ENCODE results near the gene LPAR1. TPM values are rescaled to one million over a fixed set of nuclear protein-coding genes. Genes with fewer than 3 reads are reported as not detected.

The LPAR1 gene
- total and polyA plus RNA-seq, 2 donors, result 8.4 to 9.3 TPM

DNA sequence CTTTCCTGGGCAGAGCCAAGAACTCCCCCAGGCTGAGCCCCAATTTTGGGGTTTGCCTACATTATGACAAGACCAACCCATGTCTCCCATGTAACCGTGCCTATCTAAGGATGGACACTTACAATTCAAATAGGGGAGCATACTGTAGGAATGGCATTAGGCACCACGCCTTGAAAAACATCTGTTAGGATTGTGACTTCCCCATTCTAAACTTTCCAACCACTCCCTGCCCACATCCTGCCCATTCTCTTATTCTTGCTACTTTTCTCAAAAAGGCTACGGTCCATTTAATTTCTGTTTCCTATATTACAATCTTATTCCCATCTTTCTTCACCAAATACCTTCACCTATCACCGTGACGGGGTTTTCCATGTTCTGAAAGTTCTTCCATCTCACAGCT is 99.2 kb downstream of the LPAR1 start:
- WGBS, result 50% methylated on average over 5 of the region's 5 CpGs
- Histone ChIP-seq H3K27me3 (ENCODE audit: control insufficient read depth in 2 of 2, insufficient read depth in 1 of 2, low read length in 1 of 2) (no peaks in the 10 kb centered on the region), H3K4me1 (ENCODE audit: control insufficient read depth in 2 of 2, insufficient read depth in 2 of 2, low read length in 2 of 2) (no peaks in the 10 kb centered on the region), H3K27ac (ENCODE audit: low read depth in 1 of 2, low read length in 1 of 2) (no peak overlapping the region), H3K9me3 (ENCODE audit: control insufficient read depth in 2 of 2, insufficient read depth in 1 of 2, low read length in 1 of 2) (no peaks in the 10 kb centered on the region), H3K36me3 (ENCODE audit: control insufficient read depth in 2 of 2, insufficient read depth in 2 of 2, low read length in 1 of 2) (no peaks in the 10 kb centered on the region), H3K4me3 (ENCODE audit: low read length in 2 of 2) (no peak overlapping the region)
- no peak for DNase-seq (ENCODE audit: low read depth in 6 of 9, low spot score in 9 of 9)

DNA sequence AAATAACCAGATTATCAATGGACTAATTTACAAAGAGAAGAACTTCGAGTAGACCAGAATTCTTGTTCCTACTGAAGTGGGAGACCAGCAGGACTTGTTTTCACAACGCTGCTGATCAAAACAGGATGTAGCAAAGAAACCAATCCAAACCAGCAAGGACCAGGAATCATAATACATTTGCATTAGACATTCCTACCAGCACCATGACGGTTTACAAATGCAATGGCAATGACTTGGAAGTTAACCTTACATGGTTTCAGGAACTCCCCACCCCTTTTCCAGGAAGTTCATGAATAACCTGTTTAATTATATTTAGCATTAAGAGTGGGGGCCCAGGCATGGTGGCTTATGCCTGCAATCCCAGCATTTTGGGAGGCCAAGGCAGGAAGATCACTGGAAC is 100.0 kb downstream of the LPAR1 start:
- no peaks in the 10 kb centered on the region for H3K9me3 ChIP-seq (ENCODE audit: control insufficient read depth in 2 of 2, insufficient read depth in 1 of 2, low read length in 1 of 2)
- H3K27ac ChIP-seq (ENCODE audit: low read depth in 1 of 2, low read length in 1 of 2), result no peak overlapping the region
- no peaks in the 10 kb centered on the region for H3K27me3 ChIP-seq (ENCODE audit: control insufficient read depth in 2 of 2, insufficient read depth in 1 of 2, low read length in 1 of 2)
- no peaks in the 10 kb centered on the region for H3K36me3 ChIP-seq (ENCODE audit: control insufficient read depth in 2 of 2, insufficient read depth in 2 of 2, low read length in 1 of 2)
- 77% methylated on average over 3 of the region's 3 CpGs for WGBS
- DNase-seq (ENCODE audit: low read depth in 6 of 9, low spot score in 9 of 9), result no peak
- no peak overlapping the region for H3K4me3 ChIP-seq (ENCODE audit: low read length in 2 of 2)
- no peaks in the 10 kb centered on the region for H3K4me1 ChIP-seq (ENCODE audit: control insufficient read depth in 2 of 2, insufficient read depth in 2 of 2, low read length in 2 of 2)

DNA sequence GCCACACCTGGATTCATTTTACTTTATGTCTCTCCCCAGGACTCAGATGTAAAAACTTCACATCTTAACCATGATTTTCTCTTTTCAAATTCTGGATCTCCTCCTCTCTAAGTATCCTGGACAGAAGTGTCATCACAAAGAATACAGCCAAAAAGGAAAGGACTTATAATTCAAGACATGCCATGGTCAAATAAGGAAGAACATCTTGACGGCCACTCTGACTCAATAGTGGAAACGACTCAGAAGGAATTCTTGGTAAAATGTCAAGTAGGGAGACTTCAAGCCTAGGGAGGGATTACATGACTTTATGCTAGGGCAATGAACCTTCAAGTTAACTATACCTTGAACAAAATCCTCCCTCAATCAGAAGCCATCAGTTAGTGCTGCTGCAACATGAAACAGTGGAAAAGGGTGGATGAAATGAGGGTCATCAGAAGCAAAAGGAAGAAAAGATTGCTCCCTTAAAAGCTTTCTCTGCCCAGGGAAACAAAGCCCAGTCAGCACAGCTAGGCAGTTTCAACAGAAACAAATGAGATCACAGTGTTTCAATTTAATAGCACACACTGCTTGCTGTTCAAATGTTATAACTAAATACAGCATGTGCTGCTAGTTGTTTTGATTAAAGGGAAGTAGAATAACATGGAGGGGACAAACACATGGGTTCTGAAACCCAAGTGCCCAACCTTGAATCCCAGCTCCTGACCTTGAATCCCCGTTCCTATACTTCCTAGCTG is 101.4 kb downstream of the LPAR1 start:
- no peaks in the 10 kb centered on the region for H3K9me3 ChIP-seq (ENCODE audit: control insufficient read depth in 2 of 2, insufficient read depth in 1 of 2, low read length in 1 of 2)
- no peak overlapping the region for H3K27ac ChIP-seq (ENCODE audit: low read depth in 1 of 2, low read length in 1 of 2)
- 91% methylated on average over 3 of the region's 3 CpGs for WGBS
- H3K27me3 ChIP-seq (ENCODE audit: control insufficient read depth in 2 of 2, insufficient read depth in 1 of 2, low read length in 1 of 2), result no peaks in the 10 kb centered on the region
- DNase-seq (ENCODE audit: low read depth in 6 of 9, low spot score in 9 of 9), result no peak
- H3K36me3 ChIP-seq (ENCODE audit: control insufficient read depth in 2 of 2, insufficient read depth in 2 of 2, low read length in 1 of 2), result no peaks in the 10 kb centered on the region
- no peak overlapping the region for H3K4me3 ChIP-seq (ENCODE audit: low read length in 2 of 2)
- H3K4me1 ChIP-seq (ENCODE audit: control insufficient read depth in 2 of 2, insufficient read depth in 2 of 2, low read length in 2 of 2), result no peaks in the 10 kb centered on the region

DNA sequence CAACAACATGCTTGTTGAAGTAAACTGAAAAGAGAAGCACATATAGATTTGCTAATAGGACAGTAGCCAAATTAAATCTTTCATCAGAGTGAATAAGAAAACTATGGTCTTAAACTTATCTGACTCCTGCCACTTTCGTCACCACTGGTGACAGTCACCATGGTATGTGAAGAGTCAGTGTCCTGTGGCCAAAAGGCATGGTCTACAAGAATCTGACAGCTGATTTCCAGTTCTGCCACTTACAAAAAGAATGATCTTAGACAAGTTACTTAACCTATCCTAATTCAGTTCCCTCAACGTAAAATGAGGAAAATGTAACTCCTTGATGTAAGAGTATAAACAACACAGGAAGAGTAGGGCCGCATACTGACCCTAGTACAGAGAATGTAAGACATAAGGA is 102.0 kb downstream of the LPAR1 start:
- WGBS, result 95% methylated on average over 3 of the region's 3 CpGs
- Histone ChIP-seq H3K4me1 (ENCODE audit: control insufficient read depth in 2 of 2, insufficient read depth in 2 of 2, low read length in 2 of 2) (no peaks in the 10 kb centered on the region), H3K27ac (ENCODE audit: low read depth in 1 of 2, low read length in 1 of 2) (no peak overlapping the region), H3K4me3 (ENCODE audit: low read length in 2 of 2) (no peak overlapping the region), H3K27me3 (ENCODE audit: control insufficient read depth in 2 of 2, insufficient read depth in 1 of 2, low read length in 1 of 2) (no peaks in the 10 kb centered on the region), H3K9me3 (ENCODE audit: control insufficient read depth in 2 of 2, insufficient read depth in 1 of 2, low read length in 1 of 2) (no peaks in the 10 kb centered on the region), H3K36me3 (ENCODE audit: control insufficient read depth in 2 of 2, insufficient read depth in 2 of 2, low read length in 1 of 2) (no peaks in the 10 kb centered on the region)
- DNase-seq (ENCODE audit: low read depth in 6 of 9, low spot score in 9 of 9), result no peak

GRCh38 chr9:110935829-110936228 is 102.4 kb downstream of the LPAR1 start:
- 72% methylated on average over 3 of the region's 3 CpGs for WGBS
- H3K4me1 ChIP-seq (ENCODE audit: control insufficient read depth in 2 of 2, insufficient read depth in 2 of 2, low read length in 2 of 2), result no peaks in the 10 kb centered on the region
- no peak overlapping the region for H3K27ac ChIP-seq (ENCODE audit: low read depth in 1 of 2, low read length in 1 of 2)
- no peak for DNase-seq (ENCODE audit: low read depth in 6 of 9, low spot score in 9 of 9)
- H3K4me3 ChIP-seq (ENCODE audit: low read length in 2 of 2), result no peak overlapping the region
- no peaks in the 10 kb centered on the region for H3K27me3 ChIP-seq (ENCODE audit: control insufficient read depth in 2 of 2, insufficient read depth in 1 of 2, low read length in 1 of 2)
- H3K9me3 ChIP-seq (ENCODE audit: control insufficient read depth in 2 of 2, insufficient read depth in 1 of 2, low read length in 1 of 2), result no peaks in the 10 kb centered on the region
- no peaks in the 10 kb centered on the region for H3K36me3 ChIP-seq (ENCODE audit: control insufficient read depth in 2 of 2, insufficient read depth in 2 of 2, low read length in 1 of 2)

GRCh38 chr9:110933350-110934001 is 104.8 kb downstream of the LPAR1 start:
- Histone ChIP-seq H3K4me1 (ENCODE audit: control insufficient read depth in 2 of 2, insufficient read depth in 2 of 2, low read length in 2 of 2) (no peaks in the 10 kb centered on the region), H3K36me3 (ENCODE audit: control insufficient read depth in 2 of 2, insufficient read depth in 2 of 2, low read length in 1 of 2) (no peaks in the 10 kb centered on the region), H3K27ac (ENCODE audit: low read depth in 1 of 2, low read length in 1 of 2) (no peak overlapping the region), H3K27me3 (ENCODE audit: control insufficient read depth in 2 of 2, insufficient read depth in 1 of 2, low read length in 1 of 2) (no peaks in the 10 kb centered on the region), H3K4me3 (ENCODE audit: low read length in 2 of 2) (no peak overlapping the region), H3K9me3 (ENCODE audit: control insufficient read depth in 2 of 2, insufficient read depth in 1 of 2, low read length in 1 of 2) (no peaks in the 10 kb centered on the region)
- DNase-seq (ENCODE audit: low read depth in 6 of 9, low spot score in 9 of 9), result no peak
- WGBS, result 57% methylated on average over 4 of the region's 4 CpGs

- Histone ChIP-seq H3K27ac (ENCODE audit: low read depth in 1 of 2, low read length in 1 of 2) (no peak overlapping the region), H3K27me3 (ENCODE audit: control insufficient read depth in 2 of 2, insufficient read depth in 1 of 2, low read length in 1 of 2) (no peaks in the 10 kb centered on the region), H3K4me3 (ENCODE audit: low read length in 2 of 2) (no peak overlapping the region), H3K4me1 (ENCODE audit: control insufficient read depth in 2 of 2, insufficient read depth in 2 of 2, low read length in 2 of 2) (no peaks in the 10 kb centered on the region), H3K9me3 (ENCODE audit: control insufficient read depth in 2 of 2, insufficient read depth in 1 of 2, low read length in 1 of 2) (no peaks in the 10 kb centered on the region), H3K36me3 (ENCODE audit: control insufficient read depth in 2 of 2, insufficient read depth in 2 of 2, low read length in 1 of 2) (no peaks in the 10 kb centered on the region)
- DNase-seq (ENCODE audit: low read depth in 6 of 9, low spot score in 9 of 9), result no peak
- whole genome bisulfite sequencing, result 97% methylated on average over 3 of the region's 3 CpGs
Measured at GRCh38 chr9:110932863-110933262, 105.4 kb downstream of the LPAR1 start.

- 96% methylated on average over 2 of the region's 2 CpGs for WGBS
- Histone ChIP-seq H3K36me3 (ENCODE audit: control insufficient read depth in 2 of 2, insufficient read depth in 2 of 2, low read length in 1 of 2) (no peaks in the 10 kb centered on the region), H3K4me3 (ENCODE audit: low read length in 2 of 2) (no peak overlapping the region), H3K4me1 (ENCODE audit: control insufficient read depth in 2 of 2, insufficient read depth in 2 of 2, low read length in 2 of 2) (no peaks in the 10 kb centered on the region), H3K27ac (ENCODE audit: low read depth in 1 of 2, low read length in 1 of 2) (no peak overlapping the region), H3K27me3 (ENCODE audit: control insufficient read depth in 2 of 2, insufficient read depth in 1 of 2, low read length in 1 of 2) (no peaks in the 10 kb centered on the region), H3K9me3 (ENCODE audit: control insufficient read depth in 2 of 2, insufficient read depth in 1 of 2, low read length in 1 of 2) (no peaks in the 10 kb centered on the region)
- DNase-seq (ENCODE audit: low read depth in 6 of 9, low spot score in 9 of 9), result no peak
Measured at GRCh38 chr9:110928599-110928998, 109.7 kb downstream of the LPAR1 start.

GRCh38 chr9:110926828-110927487 is 111.3 kb downstream of the LPAR1 start:
- Histone ChIP-seq H3K4me3 (ENCODE audit: low read length in 2 of 2) (no peak overlapping the region), H3K36me3 (ENCODE audit: control insufficient read depth in 2 of 2, insufficient read depth in 2 of 2, low read length in 1 of 2) (no peaks in the 10 kb centered on the region), H3K27ac (ENCODE audit: low read depth in 1 of 2, low read length in 1 of 2) (no peak overlapping the region), H3K4me1 (ENCODE audit: control insufficient read depth in 2 of 2, insufficient read depth in 2 of 2, low read length in 2 of 2) (no peaks in the 10 kb centered on the region), H3K9me3 (ENCODE audit: control insufficient read depth in 2 of 2, insufficient read depth in 1 of 2, low read length in 1 of 2) (no peaks in the 10 kb centered on the region), H3K27me3 (ENCODE audit: control insufficient read depth in 2 of 2, insufficient read depth in 1 of 2, low read length in 1 of 2) (no peaks in the 10 kb centered on the region)
- 91% methylated on average over 10 of the region's 10 CpGs for WGBS
- peak in 1 of 9 donors; percentile 19 for DNase-seq (ENCODE audit: low read depth in 6 of 9, low spot score in 9 of 9)
